WTC11 (cell line): Measurements from ENCODE around the gene TMEM17. TPM values are rescaled to one million over a fixed set of nuclear protein-coding genes. Genes with fewer than 3 reads are reported as not detected.

Source experiments
- ATAC-seq: fragments of 200-7000 bp; cut with Tn5 transposase; 2 replicates; pipeline ENCODE4 v1.10.0; 2021; ENCODE audit warnings: mild to moderate bottlenecking, moderate library complexity
- CTCF ChIA-PET: fragments of 300-600 bp; sonication (Branson Sonifier 250); formaldehyde crosslinking; loops from one replicate; lab custom pipeline; 2021; ENCODE audit warnings: antibody characterized with exemption; lab: Charles Lee
- POLR2A ChIA-PET: fragments of 350-600 bp; sonication (Branson Sonifier 250); formaldehyde crosslinking; loops from one replicate; lab custom pipeline; 2021; ENCODE audit warnings: antibody characterized with exemption; lab: Charles Lee
- DNase-seq: peaks from one replicate; pipeline ENCODE4 v3.0.0; 2021; ENCODE audit warnings: low spot score
- H3K27ac Mint-ChIP-seq: 2 replicates; pipeline ENCODE4 v1.8.0; 2021; ENCODE audit warnings: mixed read lengths
- H3K27me3 Mint-ChIP-seq: 2 replicates; pipeline ENCODE4 v1.8.0; 2021; ENCODE audit warnings: low read depth, mild to moderate bottlenecking, moderate library complexity, mixed read lengths
- H3K36me3 Mint-ChIP-seq: 2 replicates; pipeline ENCODE4 v1.8.0; 2021; ENCODE audit warnings: mixed read lengths
- H3K4me1 Mint-ChIP-seq: 2 replicates; pipeline ENCODE4 v1.8.0; 2022; ENCODE audit warnings: mixed read lengths
- H3K4me3 Mint-ChIP-seq: 2 replicates; pipeline ENCODE4 v1.8.0; 2021; ENCODE audit warnings: mild to moderate bottlenecking, moderate library complexity, mixed read lengths
- H3K9me3 Mint-ChIP-seq: 2 replicates; pipeline ENCODE4 v1.8.0; 2021; ENCODE audit warnings: mixed read lengths
- ATF1 ChIP-seq: sonication (generic); formaldehyde crosslinking; IDR thresholded peaks from 2 replicates; pipeline ENCODE4 v1.8.1; 2023; ENCODE audit warnings: mild to moderate bottlenecking, moderate library complexity, missing genetic modification reagents
- CBFB ChIP-seq: sonication (generic); formaldehyde crosslinking; IDR thresholded peaks from 2 replicates; pipeline ENCODE4 v1.8.1; 2022; ENCODE audit warnings: mild to moderate bottlenecking, low read depth, missing genetic modification reagents
- CREB1 ChIP-seq: sonication (generic); formaldehyde crosslinking; IDR thresholded peaks from 2 replicates; pipeline ENCODE4 v1.8.0; 2023; ENCODE audit warnings: mild to moderate bottlenecking, missing genetic modification reagents
- ELF4 ChIP-seq: sonication (generic); formaldehyde crosslinking; IDR thresholded peaks from 2 replicates; pipeline ENCODE4 v1.8.1; 2022; ENCODE audit warnings: low read depth, mild to moderate bottlenecking, moderate library complexity, missing genetic modification reagents
- FOXK1 ChIP-seq: sonication (generic); formaldehyde crosslinking; IDR thresholded peaks from 2 replicates; pipeline ENCODE4 v1.8.0; 2022; ENCODE audit warnings: mild to moderate bottlenecking, moderate library complexity, missing genetic modification reagents
- GABPB1 ChIP-seq: sonication (generic); formaldehyde crosslinking; IDR thresholded peaks from 2 replicates; pipeline ENCODE4 v1.8.1; 2023; ENCODE audit warnings: mild to moderate bottlenecking, missing genetic modification reagents
- GRHL2 ChIP-seq: fragments of 250-450 bp; sonication (Bioruptor Pico); IDR thresholded peaks from 2 replicates; pipeline ENCODE4 v1.8.0; 2022; ENCODE audit warnings: mild to moderate bottlenecking, moderate library complexity; ENCODE audit not compliant: insufficient replicate concordance, severe bottlenecking
- JAZF1 ChIP-seq: fragments of 250-450 bp; sonication (Bioruptor Pico); IDR thresholded peaks from 2 replicates; pipeline ENCODE4 v1.9.0; 2021; ENCODE audit warnings: moderate library complexity, mild to moderate bottlenecking, inconsistent platforms
- NR1H2 ChIP-seq: sonication (generic); formaldehyde crosslinking; IDR thresholded peaks from 2 replicates; pipeline ENCODE4 v1.9.0; 2021; ENCODE audit warnings: mild to moderate bottlenecking, moderate library complexity, missing genetic modification reagents
- NR2C2 ChIP-seq: sonication (generic); formaldehyde crosslinking; IDR thresholded peaks from 2 replicates; pipeline ENCODE4 v1.8.0; 2022; ENCODE audit warnings: mild to moderate bottlenecking, missing genetic modification reagents
- OVOL2 ChIP-seq: fragments of 250-450 bp; sonication (Bioruptor Pico); IDR thresholded peaks from 2 replicates; pipeline ENCODE4 v1.9.0; 2021; ENCODE audit warnings: mild to moderate bottlenecking, borderline replicate concordance
- RELA ChIP-seq: sonication (generic); formaldehyde crosslinking; IDR thresholded peaks from 2 replicates; pipeline ENCODE4 v1.8.1; 2022; ENCODE audit warnings: missing genetic modification reagents, mild to moderate bottlenecking, borderline replicate concordance
- RORB ChIP-seq: fragments of 250-450 bp; sonication (Bioruptor Pico); IDR thresholded peaks from 2 replicates; pipeline ENCODE4 v1.9.0; 2021; ENCODE audit warnings: mild to moderate bottlenecking
- SMAD4 ChIP-seq: sonication (generic); formaldehyde crosslinking; IDR thresholded peaks from 2 replicates; pipeline ENCODE4 v1.8.0; 2022; ENCODE audit warnings: mild to moderate bottlenecking, missing genetic modification reagents
- SOX15 ChIP-seq: fragments of 250-450 bp; sonication (Bioruptor Pico); IDR thresholded peaks from 2 replicates; pipeline ENCODE4 v1.9.0; 2021; ENCODE audit warnings: mild to moderate bottlenecking
- TP53 ChIP-seq: sonication (generic); formaldehyde crosslinking; IDR thresholded peaks from 2 replicates; pipeline ENCODE4 v1.8.1; 2023; ENCODE audit warnings: mild to moderate bottlenecking, missing genetic modification reagents
- ZNF121 ChIP-seq: sonication (generic); formaldehyde crosslinking; IDR thresholded peaks from 2 replicates; pipeline ENCODE4 v1.8.0; 2023; ENCODE audit warnings: missing genetic modification reagents
- ZNF138 ChIP-seq: sonication (generic); formaldehyde crosslinking; conservative IDR thresholded peaks from 2 replicates; pipeline ENCODE4 v1.8.1; 2022; ENCODE audit warnings: mild to moderate bottlenecking, moderate library complexity, missing genetic modification reagents
- ZNF416 ChIP-seq: fragments of 250-450 bp; sonication (Bioruptor Pico); IDR thresholded peaks from 2 replicates; pipeline ENCODE4 v1.9.0; 2021; ENCODE audit warnings: mild to moderate bottlenecking, inconsistent platforms
- total RNA-seq: library from RNA; stranded (reverse); gene quantifications from 3 replicates; pipeline ENCODE4 v1.2.3, GENCODE V29; 2021
- TF ChIP-seq, protein P1 (sequence below): sonication (generic); formaldehyde crosslinking; IDR thresholded peaks from 2 replicates; pipeline ENCODE4 v1.8.0; 2023; ENCODE audit warnings: missing genetic modification reagents
- TF ChIP-seq, protein P2 (sequence below): sonication (generic); formaldehyde crosslinking; IDR thresholded peaks from 2 replicates; pipeline ENCODE4 v1.8.1; 2022; ENCODE audit warnings: low read depth, mild to moderate bottlenecking, moderate library complexity, missing genetic modification reagents, borderline replicate concordance
- TF ChIP-seq, protein P3 (sequence below): sonication (generic); formaldehyde crosslinking; IDR thresholded peaks from 2 replicates; pipeline ENCODE4 v1.8.1; 2023; ENCODE audit warnings: mild to moderate bottlenecking, missing genetic modification reagents, borderline replicate concordance
- TF ChIP-seq, protein P4 (sequence below): sonication (generic); formaldehyde crosslinking; IDR thresholded peaks from 2 replicates; pipeline ENCODE4 v1.8.0; 2023; ENCODE audit warnings: missing genetic modification reagents, mild to moderate bottlenecking, borderline replicate concordance

TMEM17 gene
- total RNA-seq, 1 experiment from 2014 or later: 1.2 TPM

DNA sequence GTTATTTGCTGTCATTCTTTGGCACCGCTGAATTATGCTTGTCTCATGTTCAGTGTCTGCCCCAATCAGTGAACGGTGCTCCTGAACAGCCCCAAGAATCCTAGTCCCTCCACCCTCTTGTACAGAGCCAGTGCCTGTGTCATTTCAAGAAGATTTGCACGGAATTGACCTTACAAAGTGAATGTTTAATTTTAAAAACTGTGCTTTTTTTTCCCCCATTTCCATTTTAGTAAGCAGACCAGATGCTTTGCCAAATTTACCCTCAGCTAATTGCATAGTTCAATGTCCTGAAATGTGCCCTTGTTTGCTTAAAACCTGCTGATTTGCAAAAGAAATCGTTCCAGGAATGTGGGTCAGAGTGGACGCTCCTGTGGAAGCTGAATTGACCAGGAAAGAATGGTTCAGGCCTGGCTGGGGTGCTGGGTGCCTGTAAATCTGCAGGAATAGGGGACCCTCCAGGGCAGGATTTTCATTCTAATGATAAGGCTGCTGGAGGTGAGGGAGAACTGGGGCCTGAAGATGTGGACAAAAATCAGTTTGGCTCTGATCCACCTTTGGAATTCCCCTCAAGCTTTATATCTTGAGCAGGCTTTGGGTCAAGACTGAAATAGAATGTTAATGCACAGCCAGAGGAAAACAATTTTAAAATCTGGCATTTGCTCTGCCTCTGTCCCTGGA, 20.1 kb downstream of the TMEM17 start:
- Mint-ChIP-seq H3K27me3 (no peaks in the 10 kb centered on the region), H3K9me3 (no peaks in the 10 kb centered on the region), H3K36me3 (no peaks in the 10 kb centered on the region), H3K27ac (0 out of 2 replicates have a peak overlapping the region, but pooled peaks have one; percentile 35)
- ChIA-PET POLR2A (no interaction called here), CTCF (interaction anchor here (1.3 kb wide), 1 partner anchor 9 kb away, joined by 3 read pairs; no protein-coding TSS in a partner anchor)
- DNase-seq: no peak
- TF ChIP-seq JAZF1 (no peak), TP53 (CRISPR knock-in tag) (no peak), NR1H2 (CRISPR knock-in tag) (no peak), CREB1 (CRISPR knock-in tag) (no peak), GABPB1 (CRISPR knock-in tag) (no peak), RELA (no peak), GRHL2 (CRISPR knock-in tag) (no peak), ZNF138 (CRISPR knock-in tag) (no peak), NR2C2 (CRISPR knock-in tag) (no peak), OVOL2 (CRISPR knock-in tag) (no peak)
- TF ChIP-seq, protein P1, sequence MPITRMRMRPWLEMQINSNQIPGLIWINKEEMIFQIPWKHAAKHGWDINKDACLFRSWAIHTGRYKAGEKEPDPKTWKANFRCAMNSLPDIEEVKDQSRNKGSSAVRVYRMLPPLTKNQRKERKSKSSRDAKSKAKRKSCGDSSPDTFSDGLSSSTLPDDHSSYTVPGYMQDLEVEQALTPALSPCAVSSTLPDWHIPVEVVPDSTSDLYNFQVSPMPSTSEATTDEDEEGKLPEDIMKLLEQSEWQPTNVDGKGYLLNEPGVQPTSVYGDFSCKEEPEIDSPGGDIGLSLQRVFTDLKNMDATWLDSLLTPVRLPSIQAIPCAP (CRISPR knock-in tag): no peak
- TF ChIP-seq, all 79 proteins: peak for 0
- Mint-ChIP-seq H3K4me1 (peaks cover 15% of the 10 kb centered on the region), H3K4me3 (no peak overlapping the region)
- ATAC-seq: no peak

DNA sequence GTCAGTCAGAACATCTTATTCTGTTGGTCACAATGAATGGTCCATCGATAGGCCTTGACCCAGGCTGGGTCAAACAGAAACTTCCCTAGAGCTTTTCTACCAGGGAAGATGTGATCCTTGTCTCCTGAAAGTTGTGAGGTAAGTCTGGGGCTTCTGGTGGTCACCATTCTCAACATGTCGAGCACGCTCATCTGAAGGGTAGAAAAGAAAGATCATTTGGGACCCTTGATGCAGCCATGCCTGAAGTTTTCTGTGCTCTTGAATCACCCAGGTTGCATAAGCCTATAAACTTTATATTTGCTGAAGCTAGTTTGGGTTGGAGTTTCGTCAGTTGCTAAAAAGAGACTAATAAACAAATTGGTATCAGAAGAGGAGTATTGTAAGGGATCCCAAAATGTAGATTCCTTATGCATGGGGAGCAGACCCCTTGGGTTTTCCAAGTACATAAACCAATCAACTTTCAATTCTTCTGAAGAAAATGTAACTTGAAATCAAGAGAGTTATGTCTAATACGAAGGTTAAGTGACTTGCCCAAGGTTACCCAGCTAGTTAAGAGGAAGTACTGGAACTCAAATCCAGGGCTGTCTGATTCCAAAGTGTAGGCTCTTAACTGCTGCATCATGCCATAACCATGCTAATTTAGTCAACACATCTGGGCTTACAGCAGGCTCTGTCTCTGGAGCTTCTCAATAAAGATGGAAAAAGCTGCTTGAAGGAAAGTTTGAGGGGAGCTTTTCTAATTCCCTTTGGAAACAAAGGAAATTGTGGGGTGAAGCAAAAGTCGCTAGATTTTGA, 23.2 kb downstream of the TMEM17 start:
- CTCF ChIA-PET: interaction anchor here (1.0 kb wide), 2 partner anchors 16 to 26 kb away, joined by 3 read pairs; no protein-coding TSS in a partner anchor
- no peaks in the 10 kb centered on the region for H3K36me3 Mint-ChIP-seq
- DNase-seq: no peak
- no peak overlapping the region for H3K4me3 Mint-ChIP-seq
- no peaks in the 10 kb centered on the region for H3K27me3 Mint-ChIP-seq
- POLR2A ChIA-PET: no interaction called here
- no peak for TF ChIP-seq FOXK1 (CRISPR knock-in tag)
- no peak for TF ChIP-seq SOX15
- no peak for TF ChIP-seq RORB (CRISPR knock-in tag)
- no peak for TF ChIP-seq CBFB (CRISPR knock-in tag)
- TF ChIP-seq SMAD4: no peak
- TF ChIP-seq OVOL2 (CRISPR knock-in tag): no peak
- no peak for TF ChIP-seq ZNF416 (CRISPR knock-in tag)
- TF ChIP-seq, protein P2, sequence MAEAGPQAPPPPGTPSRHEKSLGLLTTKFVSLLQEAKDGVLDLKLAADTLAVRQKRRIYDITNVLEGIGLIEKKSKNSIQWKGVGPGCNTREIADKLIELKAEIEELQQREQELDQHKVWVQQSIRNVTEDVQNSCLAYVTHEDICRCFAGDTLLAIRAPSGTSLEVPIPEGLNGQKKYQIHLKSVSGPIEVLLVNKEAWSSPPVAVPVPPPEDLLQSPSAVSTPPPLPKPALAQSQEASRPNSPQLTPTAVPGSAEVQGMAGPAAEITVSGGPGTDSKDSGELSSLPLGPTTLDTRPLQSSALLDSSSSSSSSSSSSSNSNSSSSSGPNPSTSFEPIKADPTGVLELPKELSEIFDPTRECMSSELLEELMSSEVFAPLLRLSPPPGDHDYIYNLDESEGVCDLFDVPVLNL (CRISPR knock-in tag): no peak
- no peak for TF ChIP-seq TP53 (CRISPR knock-in tag)
- TF ChIP-seq ZNF121 (CRISPR knock-in tag): no peak
- TF ChIP-seq NR1H2 (CRISPR knock-in tag): no peak
- TF ChIP-seq, protein P3, sequence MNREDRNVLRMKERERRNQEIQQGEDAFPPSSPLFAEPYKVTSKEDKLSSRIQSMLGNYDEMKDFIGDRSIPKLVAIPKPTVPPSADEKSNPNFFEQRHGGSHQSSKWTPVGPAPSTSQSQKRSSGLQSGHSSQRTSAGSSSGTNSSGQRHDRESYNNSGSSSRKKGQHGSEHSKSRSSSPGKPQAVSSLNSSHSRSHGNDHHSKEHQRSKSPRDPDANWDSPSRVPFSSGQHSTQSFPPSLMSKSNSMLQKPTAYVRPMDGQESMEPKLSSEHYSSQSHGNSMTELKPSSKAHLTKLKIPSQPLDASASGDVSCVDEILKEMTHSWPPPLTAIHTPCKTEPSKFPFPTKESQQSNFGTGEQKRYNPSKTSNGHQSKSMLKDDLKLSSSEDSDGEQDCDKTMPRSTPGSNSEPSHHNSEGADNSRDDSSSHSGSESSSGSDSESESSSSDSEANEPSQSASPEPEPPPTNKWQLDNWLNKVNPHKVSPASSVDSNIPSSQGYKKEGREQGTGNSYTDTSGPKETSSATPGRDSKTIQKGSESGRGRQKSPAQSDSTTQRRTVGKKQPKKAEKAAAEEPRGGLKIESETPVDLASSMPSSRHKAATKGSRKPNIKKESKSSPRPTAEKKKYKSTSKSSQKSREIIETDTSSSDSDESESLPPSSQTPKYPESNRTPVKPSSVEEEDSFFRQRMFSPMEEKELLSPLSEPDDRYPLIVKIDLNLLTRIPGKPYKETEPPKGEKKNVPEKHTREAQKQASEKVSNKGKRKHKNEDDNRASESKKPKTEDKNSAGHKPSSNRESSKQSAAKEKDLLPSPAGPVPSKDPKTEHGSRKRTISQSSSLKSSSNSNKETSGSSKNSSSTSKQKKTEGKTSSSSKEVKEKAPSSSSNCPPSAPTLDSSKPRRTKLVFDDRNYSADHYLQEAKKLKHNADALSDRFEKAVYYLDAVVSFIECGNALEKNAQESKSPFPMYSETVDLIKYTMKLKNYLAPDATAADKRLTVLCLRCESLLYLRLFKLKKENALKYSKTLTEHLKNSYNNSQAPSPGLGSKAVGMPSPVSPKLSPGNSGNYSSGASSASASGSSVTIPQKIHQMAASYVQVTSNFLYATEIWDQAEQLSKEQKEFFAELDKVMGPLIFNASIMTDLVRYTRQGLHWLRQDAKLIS (CRISPR knock-in tag): no peak
- TF ChIP-seq ELF4: no peak
- no peak for TF ChIP-seq ATF1 (CRISPR knock-in tag)
- TF ChIP-seq, protein P4, sequence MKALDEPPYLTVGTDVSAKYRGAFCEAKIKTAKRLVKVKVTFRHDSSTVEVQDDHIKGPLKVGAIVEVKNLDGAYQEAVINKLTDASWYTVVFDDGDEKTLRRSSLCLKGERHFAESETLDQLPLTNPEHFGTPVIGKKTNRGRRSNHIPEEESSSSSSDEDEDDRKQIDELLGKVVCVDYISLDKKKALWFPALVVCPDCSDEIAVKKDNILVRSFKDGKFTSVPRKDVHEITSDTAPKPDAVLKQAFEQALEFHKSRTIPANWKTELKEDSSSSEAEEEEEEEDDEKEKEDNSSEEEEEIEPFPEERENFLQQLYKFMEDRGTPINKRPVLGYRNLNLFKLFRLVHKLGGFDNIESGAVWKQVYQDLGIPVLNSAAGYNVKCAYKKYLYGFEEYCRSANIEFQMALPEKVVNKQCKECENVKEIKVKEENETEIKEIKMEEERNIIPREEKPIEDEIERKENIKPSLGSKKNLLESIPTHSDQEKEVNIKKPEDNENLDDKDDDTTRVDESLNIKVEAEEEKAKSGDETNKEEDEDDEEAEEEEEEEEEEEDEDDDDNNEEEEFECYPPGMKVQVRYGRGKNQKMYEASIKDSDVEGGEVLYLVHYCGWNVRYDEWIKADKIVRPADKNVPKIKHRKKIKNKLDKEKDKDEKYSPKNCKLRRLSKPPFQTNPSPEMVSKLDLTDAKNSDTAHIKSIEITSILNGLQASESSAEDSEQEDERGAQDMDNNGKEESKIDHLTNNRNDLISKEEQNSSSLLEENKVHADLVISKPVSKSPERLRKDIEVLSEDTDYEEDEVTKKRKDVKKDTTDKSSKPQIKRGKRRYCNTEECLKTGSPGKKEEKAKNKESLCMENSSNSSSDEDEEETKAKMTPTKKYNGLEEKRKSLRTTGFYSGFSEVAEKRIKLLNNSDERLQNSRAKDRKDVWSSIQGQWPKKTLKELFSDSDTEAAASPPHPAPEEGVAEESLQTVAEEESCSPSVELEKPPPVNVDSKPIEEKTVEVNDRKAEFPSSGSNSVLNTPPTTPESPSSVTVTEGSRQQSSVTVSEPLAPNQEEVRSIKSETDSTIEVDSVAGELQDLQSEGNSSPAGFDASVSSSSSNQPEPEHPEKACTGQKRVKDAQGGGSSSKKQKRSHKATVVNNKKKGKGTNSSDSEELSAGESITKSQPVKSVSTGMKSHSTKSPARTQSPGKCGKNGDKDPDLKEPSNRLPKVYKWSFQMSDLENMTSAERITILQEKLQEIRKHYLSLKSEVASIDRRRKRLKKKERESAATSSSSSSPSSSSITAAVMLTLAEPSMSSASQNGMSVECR (CRISPR knock-in tag): no peak
- TF ChIP-seq, all 79 proteins: peak for 0
- no peak for ATAC-seq
- H3K4me1 Mint-ChIP-seq: peaks cover 18% of the 10 kb centered on the region
- H3K9me3 Mint-ChIP-seq: no peaks in the 10 kb centered on the region
- peak overlapping the region; percentile 34 for H3K27ac Mint-ChIP-seq
